Fibroblast of pulmonary artery (primary cell): Measurements from ENCODE around the gene NTN5.

Experiments used
- DNase-seq: peaks from one replicate; pipeline ENCODE4 v3.0.0-alpha.2; 2010; ENCODE audit warnings: low read depth
- H3K4me3 ChIP-seq: replicated peaks from 2 replicates; pipeline ENCODE4 v1.5.1; 2011; ENCODE audit warnings: low read depth, mild to moderate bottlenecking, control low read depth, low read length, moderate library complexity
- TF ChIP-seq, protein P1 (sequence below): IDR thresholded peaks from 2 replicates; pipeline ENCODE4 v1.5.1; 2011; ENCODE audit warnings: mild to moderate bottlenecking, control low read depth, low read length, inconsistent platforms; ENCODE audit errors: missing control alignments

NTN5 gene

DNA sequence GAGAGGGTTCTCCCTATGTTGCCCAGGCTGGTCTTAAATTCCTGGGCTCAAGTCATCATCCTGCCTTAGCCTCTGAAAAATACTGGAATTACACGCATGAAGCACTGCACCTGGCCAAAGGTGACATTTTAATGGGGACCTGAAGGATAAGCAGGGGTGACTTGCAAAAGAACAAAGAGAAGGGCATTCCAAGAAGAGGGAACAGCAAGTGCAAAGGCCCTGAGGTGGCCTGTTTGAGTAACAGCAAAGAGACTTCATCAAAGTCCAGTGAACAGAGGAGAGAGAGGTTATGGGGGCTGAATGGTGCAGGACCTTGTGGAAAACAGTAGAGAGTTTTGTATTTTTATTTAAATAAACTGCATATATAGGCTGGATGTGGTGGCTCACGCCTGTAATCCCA lies 31.0 kb downstream of the NTN5 start:
- no peak for DNase-seq
- no peak overlapping the region for H3K4me3 ChIP-seq
- TF ChIP-seq, protein P1, sequence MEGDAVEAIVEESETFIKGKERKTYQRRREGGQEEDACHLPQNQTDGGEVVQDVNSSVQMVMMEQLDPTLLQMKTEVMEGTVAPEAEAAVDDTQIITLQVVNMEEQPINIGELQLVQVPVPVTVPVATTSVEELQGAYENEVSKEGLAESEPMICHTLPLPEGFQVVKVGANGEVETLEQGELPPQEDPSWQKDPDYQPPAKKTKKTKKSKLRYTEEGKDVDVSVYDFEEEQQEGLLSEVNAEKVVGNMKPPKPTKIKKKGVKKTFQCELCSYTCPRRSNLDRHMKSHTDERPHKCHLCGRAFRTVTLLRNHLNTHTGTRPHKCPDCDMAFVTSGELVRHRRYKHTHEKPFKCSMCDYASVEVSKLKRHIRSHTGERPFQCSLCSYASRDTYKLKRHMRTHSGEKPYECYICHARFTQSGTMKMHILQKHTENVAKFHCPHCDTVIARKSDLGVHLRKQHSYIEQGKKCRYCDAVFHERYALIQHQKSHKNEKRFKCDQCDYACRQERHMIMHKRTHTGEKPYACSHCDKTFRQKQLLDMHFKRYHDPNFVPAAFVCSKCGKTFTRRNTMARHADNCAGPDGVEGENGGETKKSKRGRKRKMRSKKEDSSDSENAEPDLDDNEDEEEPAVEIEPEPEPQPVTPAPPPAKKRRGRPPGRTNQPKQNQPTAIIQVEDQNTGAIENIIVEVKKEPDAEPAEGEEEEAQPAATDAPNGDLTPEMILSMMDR = no peak

DNA sequence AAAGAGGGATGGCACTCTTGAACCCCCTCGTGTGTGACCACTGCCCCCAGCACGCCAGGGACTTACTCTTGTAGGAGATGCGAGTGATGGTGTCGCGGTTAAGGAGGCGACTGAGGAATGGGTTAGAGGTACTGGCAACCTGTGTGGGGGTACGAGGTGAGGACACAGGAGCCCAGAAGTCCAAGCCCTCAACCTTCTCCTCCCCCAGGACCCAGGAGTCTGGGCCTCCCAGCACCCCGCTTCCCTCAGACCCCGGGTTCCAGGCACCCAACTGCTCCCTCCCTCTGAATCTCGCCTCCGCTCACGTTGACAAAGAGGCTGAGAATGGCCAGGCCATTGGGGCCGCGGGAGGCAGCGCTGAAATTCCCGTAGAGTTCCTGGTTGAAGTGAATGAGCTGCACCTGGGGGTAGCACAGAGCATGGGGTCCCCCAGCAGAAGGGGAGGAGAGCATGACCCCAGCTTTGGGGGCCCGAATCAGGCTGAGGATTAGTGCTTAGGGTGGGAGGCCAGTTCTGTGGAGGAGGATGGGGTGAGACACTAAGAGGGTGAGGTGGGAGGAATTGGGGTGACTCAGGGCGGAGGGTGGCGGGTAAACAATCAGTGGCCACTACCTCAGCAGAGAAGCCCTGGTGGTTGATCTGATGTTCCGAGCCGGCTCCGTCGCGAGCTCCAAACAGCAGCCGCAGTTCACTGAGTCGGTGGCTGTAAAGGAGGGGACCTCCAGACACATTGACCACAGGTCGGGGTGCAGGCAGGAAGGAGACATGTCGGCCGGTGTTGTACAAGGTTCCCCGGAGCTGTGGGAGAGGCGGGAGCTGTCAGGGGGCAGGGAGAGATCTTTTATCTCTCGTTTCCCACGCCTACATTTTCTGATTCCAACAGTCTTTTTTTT lies 33.1 kb downstream of the NTN5 start:
- TF ChIP-seq, protein P1 = no peak
- no peak overlapping the region for H3K4me3 ChIP-seq
- DNase-seq = no peak

DNA sequence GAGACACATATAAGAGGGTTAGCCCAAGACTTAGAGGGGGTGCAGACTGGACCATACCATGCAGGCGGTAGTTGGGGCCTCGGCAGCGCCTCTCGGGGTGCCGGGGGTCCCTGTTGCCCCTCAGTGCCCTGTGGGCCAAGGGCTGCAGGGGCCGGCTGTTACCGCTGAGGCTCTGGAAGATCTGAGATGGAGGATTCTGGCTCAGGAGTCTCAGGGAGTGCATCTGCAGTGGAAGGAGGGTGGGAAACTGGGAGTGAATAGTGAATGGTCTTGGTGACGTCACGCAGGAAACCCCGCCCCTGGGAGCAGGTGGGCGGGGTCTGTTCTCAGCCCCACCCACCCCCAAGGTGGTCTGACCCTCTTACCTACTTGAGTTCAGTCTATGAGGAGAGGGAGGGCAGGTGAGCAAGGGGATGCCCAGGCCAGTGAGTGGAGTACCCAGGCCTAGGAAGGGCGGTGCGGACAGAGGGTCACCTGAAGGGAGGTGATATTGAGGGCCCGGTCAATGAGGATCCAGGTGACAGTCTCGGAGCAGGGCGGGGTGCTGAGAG lies 33.9 kb downstream of the NTN5 start:
- no peak for DNase-seq

DNA sequence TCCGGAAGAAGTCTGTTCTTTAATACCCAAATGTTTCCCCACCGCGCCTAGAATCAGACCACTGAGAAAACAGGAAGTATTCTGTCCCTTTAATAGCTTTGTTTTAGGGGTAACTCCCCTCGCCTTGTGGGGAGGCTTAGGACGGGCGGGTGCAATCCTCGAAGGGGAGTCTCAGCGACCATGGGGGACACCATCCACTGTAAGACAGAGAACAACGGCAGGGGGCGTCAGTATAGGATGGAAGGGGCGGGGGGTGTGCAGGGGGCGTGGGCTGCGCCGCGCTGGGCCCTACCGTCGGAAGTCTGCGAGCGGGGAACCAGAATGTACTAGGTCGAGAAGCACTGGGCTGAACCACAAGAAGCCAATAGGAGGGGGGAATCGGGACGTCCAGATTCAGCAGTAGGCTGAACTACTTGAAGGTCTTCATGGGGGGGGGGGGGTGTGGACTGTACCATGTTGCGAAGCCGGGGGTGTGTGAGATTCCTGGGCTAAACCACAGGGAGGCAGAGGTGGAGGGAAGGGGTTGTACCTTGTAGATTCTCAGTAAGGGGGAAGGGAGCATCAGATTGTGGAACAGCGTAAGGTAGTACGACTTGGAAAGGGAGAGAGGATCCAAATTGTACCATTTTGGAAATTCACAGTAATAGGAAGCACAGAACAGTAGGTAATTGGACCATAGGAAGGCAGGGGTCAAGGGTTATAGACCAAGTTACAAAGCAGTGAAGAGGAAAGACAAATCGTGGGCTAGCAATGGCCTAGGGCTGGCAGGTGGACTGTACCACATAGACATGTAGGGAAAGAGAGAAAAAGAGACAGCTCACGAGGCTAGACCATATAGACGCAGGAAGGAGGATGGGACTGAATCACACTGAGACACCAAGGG lies 34.6 kb downstream of the NTN5 start:
- DNase-seq = peak; percentile 98
- peak overlapping the region; percentile 60 for H3K4me3 ChIP-seq
- TF ChIP-seq, protein P1 = peak; percentile 3

More for the DNA sequence above, 33.9 kb downstream of the NTN5 start:
- no peak overlapping the region for H3K4me3 ChIP-seq
- TF ChIP-seq, protein P1 = no peak

DNA sequence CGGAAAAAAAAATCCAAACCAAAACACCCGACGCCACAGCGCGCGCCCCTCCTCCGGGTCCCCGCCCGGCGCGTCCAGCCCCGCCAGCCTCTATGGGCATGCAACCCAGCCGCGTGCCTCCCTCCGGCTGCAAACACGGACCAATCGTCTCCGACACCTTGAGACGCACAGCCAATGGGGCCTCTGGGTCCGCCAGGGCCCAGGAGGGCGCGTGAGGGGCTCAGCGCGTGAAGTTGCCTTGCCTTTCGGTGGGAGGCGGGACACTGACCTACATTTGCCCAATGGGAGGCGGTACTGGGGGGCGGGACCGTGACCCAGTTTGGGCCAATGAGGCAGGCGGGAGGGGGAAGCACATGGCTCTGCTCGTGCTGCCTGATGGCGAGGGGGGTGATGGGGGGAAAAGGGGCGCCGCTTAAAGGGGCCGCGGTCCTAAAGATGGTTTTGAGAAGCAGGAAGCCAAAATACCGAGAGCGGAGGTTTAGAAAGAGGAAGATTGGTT lies 35.3 kb downstream of the NTN5 start:
- TF ChIP-seq, protein P1 = no peak
- peak overlapping the region; percentile 60 for H3K4me3 ChIP-seq
- peak; percentile 100 for DNase-seq

DNA sequence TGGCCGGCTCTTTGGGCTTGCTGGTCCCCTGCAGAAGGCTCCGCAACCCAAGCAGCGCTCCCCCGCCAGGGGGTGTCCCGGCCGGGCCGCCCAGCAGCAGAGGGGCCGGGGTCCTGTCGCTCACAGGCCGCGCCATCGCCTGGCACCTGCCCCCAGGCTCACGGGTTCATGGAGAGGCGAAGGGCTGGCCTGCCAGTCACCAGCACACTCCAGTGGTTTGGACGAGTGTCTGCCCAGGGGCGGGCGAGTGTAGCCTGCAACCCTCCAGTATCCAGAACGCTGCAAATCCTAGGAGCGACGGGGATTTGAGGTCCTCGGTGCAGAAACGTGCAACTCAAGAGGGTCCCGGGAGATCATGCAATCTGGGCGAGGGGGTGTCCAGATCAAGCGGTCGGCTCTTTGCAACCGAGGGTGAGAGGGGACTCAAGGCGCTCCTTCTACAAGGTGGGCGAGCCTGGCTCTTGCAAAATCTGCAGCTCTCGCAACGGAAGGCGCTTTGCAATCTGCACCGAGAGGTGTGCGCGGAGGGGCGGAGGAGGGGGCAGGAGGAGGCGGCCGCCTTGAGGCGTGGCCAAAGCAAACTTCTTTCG lies 35.9 kb downstream of the NTN5 start, which contains the start of gene DBP:
TSS of gene DBP (minus strand) at position 521 of the 590 bp plus-strand sequence. CDS start at position 136, 385 bp downstream.
- peak within 1 kb of the TSS; percentile 60 for H3K4me3 ChIP-seq
- TF ChIP-seq, protein P1 = no peak
- DNase-seq = no peak
